Stomach (tissue), 9 donors: ENCODE measurements around the gene RPL13A. TPM values are rescaled to one million over a fixed set of nuclear protein-coding genes. Genes with fewer than 3 reads are reported as not detected.
A peak's percentile ranks its signal among the peaks of the same experiment; 100 is the strongest.
"Not testable (repeated sequence)": the region's sequence is repeated elsewhere in the genome, so short reads cannot be mapped to it uniquely, and the experiment has no call there.

Source experiments
- DNase-seq, 2 donors: peaks; one replicate each; pipeline versions ENCODE4 v3.0.0 to v3.0.0-alpha.2; 2013 to 2019
- H3K27ac ChIP-seq, 5 donors: fragments of 200-600 bp in 4 of 5; sonication (generic) in 4 of 5; one replicate each; pipeline ENCODE4 v1.5.1; 2013 to 2019; ENCODE audit warnings: mild to moderate bottlenecking in 1 of 5, moderate library complexity in 1 of 5
- H3K27me3 ChIP-seq, 3 donors: fragments of 200-600 bp; sonication (generic); one replicate each; pipeline ENCODE4 v1.5.1; 2017 to 2019; ENCODE audit warnings: mixed run types in 1 of 3
- H3K36me3 ChIP-seq, 4 donors: fragments of 200-600 bp; sonication (generic); 1 replicate in 3 of 4; 2 replicates in 1 of 4; pipeline ENCODE4 v1.5.1; 2016 to 2019
- H3K4me1 ChIP-seq, 4 donors: fragments of 200-600 bp; sonication (generic); one replicate each; pipeline ENCODE4 v1.5.1; 2016 to 2019
- H3K4me3 ChIP-seq, 4 donors: fragments of 200-600 bp; sonication (generic) in 3 of 4; one replicate each; pipeline ENCODE4 v1.5.1; 2016 to 2019; ENCODE audit warnings: mild to moderate bottlenecking in 1 of 4
- H3K9me3 ChIP-seq, 4 donors: fragments of 200-600 bp; sonication (generic); one replicate each; pipeline ENCODE4 v1.5.1; 2016 to 2019
- EP300 ChIP-seq: sonication (generic); formaldehyde crosslinking; IDR thresholded peaks from one replicate; pipeline ENCODE4 v1.6.1; 2017; ENCODE audit warnings: antibody characterized with exemption
- POLR2A ChIP-seq, 4 donors: fragments of 450-650 bp; IDR thresholded peaks; one replicate each; pipeline ENCODE4 v1.6.1; 2016; ENCODE audit warnings: antibody characterized with exemption in 4 of 4, control low read depth in 2 of 4, mild to moderate bottlenecking in 1 of 4, moderate library complexity in 1 of 4
- POLR2AphosphoS5 ChIP-seq, 3 donors: sonication (generic); formaldehyde crosslinking; IDR thresholded peaks; one replicate each; pipeline ENCODE4 v1.6.1; 2016; ENCODE audit warnings: antibody characterized with exemption in 3 of 3
- WGBS, 5 donors: extraction: QIAGEN DNeasy Blood & Tissue Kit in 3 of 5; methylation state at CpG; one replicate each; pipeline versions ENCODE4 v1.1.5 to v1.1.7; 2013 to 2018; 5-methylcytosine and 5-hydroxymethylcytosine counted together
- intact Hi-C: fragments of 100-400 bp; cut with DNase I; formaldehyde crosslinking; loops from one replicate; pipeline ENCODE4 v1.15.1; 2023; ENCODE audit warnings: low total_unique reads
- polyA plus RNA-seq, 3 donors: library from polyadenylated mRNA; stranded (reverse); fragments of 200-250 nt; gene quantifications; one replicate each; pipeline ENCODE4 v1.2.3, GENCODE V29; 2013
- total RNA-seq, 5 donors: library from RNA; depleted of rRNA; stranded (reverse); fragments of >200 nt; gene quantifications; one replicate each; pipeline versions ENCODE4 v1.1.0 to v1.2.3, GENCODE V29; 2014 to 2016
- TF ChIP-seq, protein P1 (sequence below), 7 experiments: fragments of 450-650 bp in 4 of 7; fragments of 200-600 bp in 3 of 7; sonication (generic) in 3 of 7; IDR thresholded peaks; one replicate each; pipeline ENCODE4 v1.5.1; 2016 to 2019; ENCODE audit warnings: antibody characterized with exemption in 7 of 7, control low read depth in 2 of 7, mild to moderate bottlenecking in 1 of 7
- donor health status: healthy with polysubstance abuse.
- donor health status: Bipolar disorder and iron deficiency.
- donor health status: healthy.

The RPL13A gene
- total and polyA plus RNA-seq, 8 donors: 2,540 to 5,817 (median 3,195) TPM

DNA sequence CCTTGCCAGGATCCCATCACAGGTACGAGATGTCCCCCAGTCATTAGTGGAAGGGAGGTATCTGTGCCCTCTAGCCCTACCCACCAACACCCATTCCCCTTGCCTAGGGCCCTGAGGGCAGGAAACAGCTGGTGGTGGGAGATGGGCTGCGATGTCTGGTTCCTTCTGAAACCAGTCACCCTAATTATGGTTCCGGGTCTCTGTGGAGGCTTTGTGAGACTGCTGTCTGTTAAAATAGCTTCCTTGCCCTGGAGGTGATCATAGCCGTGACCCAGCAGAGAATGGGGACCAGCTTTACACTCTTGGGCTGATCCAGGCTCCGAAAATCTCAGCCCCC, 28.9 kb upstream of the RPL13A start:
- DNase-seq: no peak
- peaks cover 6 to 48% (median 32%) of the 10 kb centered on the region in 4 donors for H3K36me3 ChIP-seq
- H3K27ac ChIP-seq: peak overlapping the region; percentile 58 to 97 (median 64)
- no peak overlapping the region for H3K4me3 ChIP-seq
- TF ChIP-seq POLR2AphosphoS5 (IDR thresholded peaks at IDR 0.05) (no peak), POLR2A (IDR thresholded peaks at IDR 0.05) (no peak), EP300 (no peak)
- no peaks in the 10 kb centered on the region for H3K9me3 ChIP-seq
- peaks cover 9 to 45% (median 20%) of the 10 kb centered on the region in 4 donors for H3K4me1 ChIP-seq
- intact Hi-C loops: no loop called here
- WGBS, 5 donors: 82 to 100% (median 88%) methylated on average over 3 to 5 of the region's 5 CpGs
- H3K27me3 ChIP-seq: no peaks in the 10 kb centered on the region

DNA sequence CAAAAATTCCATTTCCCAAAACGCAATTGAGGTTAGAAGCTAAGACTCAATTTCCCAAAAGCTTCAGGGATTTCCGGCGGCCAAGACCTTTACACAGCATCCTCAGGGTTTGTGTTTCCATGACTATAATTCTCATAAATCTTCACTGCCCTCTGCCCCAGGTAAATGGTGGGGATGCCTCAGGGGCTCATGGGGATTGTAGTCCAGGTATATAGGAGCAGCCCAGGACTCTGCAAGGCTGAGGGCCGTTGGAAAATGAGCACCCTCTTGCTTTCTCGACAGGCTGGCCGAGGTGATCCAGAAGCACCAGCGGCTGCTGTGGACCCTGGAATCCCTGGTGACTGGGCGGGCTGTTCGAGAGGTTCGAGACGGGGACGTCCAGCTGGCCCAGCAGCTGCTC, 28.0 kb upstream of the RPL13A start:
- H3K27me3 ChIP-seq: no peaks in the 10 kb centered on the region
- no peak overlapping the region for H3K4me3 ChIP-seq
- H3K36me3 ChIP-seq: peaks cover 10 to 56% (median 40%) of the 10 kb centered on the region in 4 donors
- 88 to 96% (median 93%) methylated on average over 7 to 12 of the region's 12 CpGs for WGBS, 5 donors
- intact Hi-C loops: no loop called here
- DNase-seq: no peak
- TF ChIP-seq POLR2AphosphoS5 (IDR thresholded peaks at IDR 0.05): no peak
- H3K9me3 ChIP-seq: no peaks in the 10 kb centered on the region
- peaks cover 5 to 37% (median 12%) of the 10 kb centered on the region in 4 donors for H3K4me1 ChIP-seq
- no peak overlapping the region for H3K27ac ChIP-seq

DNA sequence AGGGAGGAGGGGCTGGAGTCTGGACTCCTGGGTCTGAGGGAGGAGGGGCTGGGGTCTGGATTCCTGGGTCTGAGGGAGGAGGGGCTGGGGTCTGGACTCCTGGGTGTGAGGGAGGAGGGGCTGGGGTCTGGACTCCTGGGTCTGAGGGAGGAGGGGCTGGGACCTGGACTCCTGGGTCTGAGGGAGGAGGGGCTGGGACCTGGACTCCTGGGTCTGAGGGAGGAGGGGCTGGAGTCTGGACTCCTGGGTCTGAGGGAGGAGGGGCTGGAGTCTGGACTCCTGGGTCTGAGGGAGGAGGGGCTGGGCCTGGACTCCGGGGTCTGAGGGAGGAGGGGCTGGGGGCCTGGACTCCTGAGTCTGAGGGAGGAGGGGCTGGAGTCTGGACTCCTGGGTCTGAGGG, 26.3 kb upstream of the RPL13A start:
- DNase-seq, intact Hi-C loops, H3K27ac ChIP-seq, H3K4me3 ChIP-seq, H3K9me3 ChIP-seq, H3K27me3 ChIP-seq: not testable (repeated sequence)
- H3K4me1 ChIP-seq: peaks cover 0 to 25% (median 7%) of the 10 kb centered on the region in 4 donors
- peaks cover 16 to 74% (median 57%) of the 10 kb centered on the region in 4 donors for H3K36me3 ChIP-seq
- 10% methylated on average over 1 of the region's 1 CpG; no CpG with 5 or more reads in 4 of the 5 donors for WGBS, 5 donors

DNA sequence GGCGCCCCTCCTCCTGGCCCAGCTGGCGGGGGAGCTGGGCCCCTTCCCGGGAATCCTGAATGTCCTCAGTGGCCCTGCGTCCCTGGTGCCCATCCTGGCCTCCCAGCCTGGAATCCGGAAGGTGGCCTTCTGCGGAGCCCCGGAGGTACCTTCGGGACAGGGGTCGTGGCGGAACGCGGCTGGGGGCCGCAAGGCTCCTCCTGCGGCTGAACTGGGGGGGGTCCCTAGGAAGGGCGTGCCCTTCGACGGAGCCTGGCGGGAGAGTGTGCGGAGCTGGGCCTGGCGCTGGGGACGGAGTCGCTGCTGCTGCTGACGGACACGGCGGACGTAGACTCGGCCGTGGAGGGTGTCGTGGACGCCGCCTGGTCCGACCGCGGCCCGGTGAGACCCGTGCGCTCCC, 25.8 kb upstream of the RPL13A start:
- peaks cover 0 to 23% (median 7%) of the 10 kb centered on the region in 4 donors for H3K4me1 ChIP-seq
- intact Hi-C loops: no loop called here
- DNase-seq: no peak
- H3K27ac ChIP-seq: no peak overlapping the region
- H3K4me3 ChIP-seq: no peak overlapping the region
- WGBS, 5 donors: 96 to 98% (median 98%) methylated on average over 20 to 37 of the region's 37 CpGs
- peaks cover 16 to 76% (median 61%) of the 10 kb centered on the region in 4 donors for H3K36me3 ChIP-seq
- TF ChIP-seq POLR2A (IDR thresholded peaks at IDR 0.05): no peak
- TF ChIP-seq, protein P1, sequence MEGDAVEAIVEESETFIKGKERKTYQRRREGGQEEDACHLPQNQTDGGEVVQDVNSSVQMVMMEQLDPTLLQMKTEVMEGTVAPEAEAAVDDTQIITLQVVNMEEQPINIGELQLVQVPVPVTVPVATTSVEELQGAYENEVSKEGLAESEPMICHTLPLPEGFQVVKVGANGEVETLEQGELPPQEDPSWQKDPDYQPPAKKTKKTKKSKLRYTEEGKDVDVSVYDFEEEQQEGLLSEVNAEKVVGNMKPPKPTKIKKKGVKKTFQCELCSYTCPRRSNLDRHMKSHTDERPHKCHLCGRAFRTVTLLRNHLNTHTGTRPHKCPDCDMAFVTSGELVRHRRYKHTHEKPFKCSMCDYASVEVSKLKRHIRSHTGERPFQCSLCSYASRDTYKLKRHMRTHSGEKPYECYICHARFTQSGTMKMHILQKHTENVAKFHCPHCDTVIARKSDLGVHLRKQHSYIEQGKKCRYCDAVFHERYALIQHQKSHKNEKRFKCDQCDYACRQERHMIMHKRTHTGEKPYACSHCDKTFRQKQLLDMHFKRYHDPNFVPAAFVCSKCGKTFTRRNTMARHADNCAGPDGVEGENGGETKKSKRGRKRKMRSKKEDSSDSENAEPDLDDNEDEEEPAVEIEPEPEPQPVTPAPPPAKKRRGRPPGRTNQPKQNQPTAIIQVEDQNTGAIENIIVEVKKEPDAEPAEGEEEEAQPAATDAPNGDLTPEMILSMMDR (IDR thresholded peaks at IDR 0.05): no peak
- H3K9me3 ChIP-seq: no peaks in the 10 kb centered on the region
- H3K27me3 ChIP-seq: no peaks in the 10 kb centered on the region

DNA sequence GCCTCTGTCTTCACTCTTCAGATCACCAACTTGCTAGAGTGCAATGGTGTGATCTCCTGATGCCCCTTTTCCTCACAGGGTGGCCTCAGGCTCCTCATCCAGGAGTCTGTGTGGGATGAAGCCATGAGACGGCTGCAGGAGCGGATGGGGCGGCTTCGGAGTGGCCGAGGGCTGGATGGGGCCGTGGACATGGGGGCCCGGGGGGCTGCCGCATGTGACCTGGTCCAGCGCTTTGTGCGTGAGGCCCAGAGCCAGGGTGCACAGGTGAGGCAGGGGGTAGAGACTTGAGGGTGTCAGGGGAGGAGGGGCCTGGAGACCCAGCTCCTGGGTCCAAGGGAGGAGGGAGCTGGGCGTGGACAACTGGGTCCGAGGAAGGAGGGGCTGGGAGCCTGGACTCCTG, 24.9 kb upstream of the RPL13A start:
- intact Hi-C loops: no loop called here
- H3K9me3 ChIP-seq: no peaks in the 10 kb centered on the region
- H3K4me1 ChIP-seq: peaks cover 0 to 15% (median 4%) of the 10 kb centered on the region in 4 donors
- H3K27me3 ChIP-seq: no peaks in the 10 kb centered on the region
- DNase-seq: no peak
- H3K27ac ChIP-seq: no peak overlapping the region
- WGBS, 5 donors: 83 to 89% (median 87%) methylated on average over 12 of the region's 12 CpGs
- H3K36me3 ChIP-seq: peaks cover 16 to 82% (median 68%) of the 10 kb centered on the region in 4 donors
- TF ChIP-seq EP300: no peak
- no peak overlapping the region for H3K4me3 ChIP-seq

DNA sequence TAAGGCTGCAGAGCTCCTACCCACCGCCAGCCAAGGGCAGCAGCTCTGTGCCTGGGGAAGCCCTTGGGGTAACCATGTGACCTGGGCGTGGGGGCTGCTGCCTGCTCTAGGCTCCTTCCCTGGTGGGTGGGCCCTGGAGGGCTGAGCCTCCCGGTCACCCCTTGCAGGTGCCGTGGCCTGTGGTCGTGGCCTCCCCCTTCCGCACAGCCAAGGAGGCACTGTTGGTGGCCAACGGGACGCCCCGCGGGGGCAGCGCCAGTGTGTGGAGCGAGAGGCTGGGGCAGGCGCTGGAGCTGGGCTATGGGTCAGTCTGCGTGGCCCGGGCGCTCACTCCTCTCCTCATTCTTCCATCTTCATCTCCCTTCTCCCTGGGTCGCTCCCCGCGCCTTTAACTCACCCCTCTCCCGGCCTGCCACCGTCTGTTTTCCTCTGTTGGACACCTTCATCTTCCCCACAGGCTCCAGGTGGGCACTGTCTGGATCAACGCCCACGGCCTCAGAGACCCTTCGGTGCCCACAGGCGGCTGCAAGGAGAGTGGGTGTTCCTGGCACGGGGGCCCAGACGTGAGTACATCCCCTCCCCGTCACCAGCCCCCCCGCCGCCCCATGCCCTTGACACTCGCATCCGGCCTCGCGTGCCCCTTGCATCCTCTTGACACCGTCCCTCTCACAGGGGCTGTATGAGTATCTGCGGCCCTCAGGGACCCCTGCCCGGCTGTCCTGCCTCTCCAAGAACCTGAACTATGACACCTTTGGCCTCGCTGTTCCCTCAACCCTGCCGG, 23.3 kb upstream of the RPL13A start:
- Histone ChIP-seq H3K4me3 (no peak overlapping the region), H3K9me3 (no peaks in the 10 kb centered on the region), H3K4me1 (peaks cover 0 to 12% (median 9%) of the 10 kb centered on the region in 4 donors), H3K27ac (no peak overlapping the region), H3K36me3 (peaks cover 16 to 81% (median 74%) of the 10 kb centered on the region in 4 donors), H3K27me3 (no peaks in the 10 kb centered on the region)
- TF ChIP-seq, protein P1 (IDR thresholded peaks at IDR 0.05): no peak
- TF ChIP-seq POLR2A (IDR thresholded peaks at IDR 0.05) (no peak), EP300 (no peak), POLR2AphosphoS5 (IDR thresholded peaks at IDR 0.05) (no peak)
- WGBS, 5 donors: 88 to 94% (median 92%) methylated on average over 37 to 39 of the region's 39 CpGs
- DNase-seq: no peak
- intact Hi-C loops: no loop called here
